HCT116 (cell line): ENCODE results near the gene IL25. TPM values are rescaled to one million over a fixed set of nuclear protein-coding genes. Genes with fewer than 3 reads are reported as not detected.

ENCODE experiments used
- ATAC-seq: fragments of 200-7000 bp; cut with Tn5 transposase; 2 replicates; pipeline ENCODE4 v1.9.1; 2020; ENCODE audit warnings: mild to moderate bottlenecking, moderate library complexity
- BruUV-seq: library from RNA; stranded (reverse); fragments of 400-500 nt; replicated peaks from 2 replicates; lab custom pipeline; 2021; lab: Mats Ljungman, UMichigan
- CTCF ChIA-PET: fragments of 300-600 bp; sonication (Branson Sonifier 250); formaldehyde crosslinking; loops from one replicate; lab custom pipeline; 2021; ENCODE audit warnings: antibody characterized with exemption; lab: Charles Lee
- POLR2A ChIA-PET: fragments of 300-600, 350-600 bp; sonication (Branson Sonifier 250); formaldehyde crosslinking; loops from one replicate; lab custom pipeline; 2021; ENCODE audit warnings: antibody characterized with exemption; lab: Charles Lee
- RAD21 ChIA-PET, 2 experiments: fragments of 300-600 bp; sonication (Branson Sonifier 250); formaldehyde crosslinking; loops; one replicate each; lab custom pipeline; 2023; ENCODE audit warnings: low total read pairs in 2 of 2; ENCODE audit not compliant: uncharacterized antibody in 2 of 2, unreplicated experiment in 2 of 2, low non-redundant PET in 1 of 2; lab: Charles Lee
- DNase-seq: peaks from one replicate; pipeline ENCODE4 v3.0.0-alpha.2; 2010; ENCODE audit warnings: low read depth, low spot score
- H2AFZ ChIP-seq: fragments of 200-600 bp; shearing (Covaris generic), sonication (generic); 2 replicates; pipeline ENCODE4 v1.6.1; 2017; ENCODE audit warnings: low read depth, mixed run types, mixed read lengths, antibody characterized with exemption, low read length; ENCODE audit not compliant: poor library complexity, severe bottlenecking
- H3K27ac ChIP-seq: 2 replicates; pipeline ENCODE4 v1.5.1; 2012; ENCODE audit warnings: low read depth, low read length
- H3K27me3 ChIP-seq: fragments of 200-600 bp; sonication (generic); 2 replicates; pipeline ENCODE4 v1.6.1; 2016; ENCODE audit warnings: mixed run types, low read length, mixed read lengths; ENCODE audit not compliant: insufficient read depth
- H3K36me3 ChIP-seq, 2 experiments: fragments of 200-500 bp in 1 of 2; fragments of 200-600 bp in 1 of 2; sonication (Bioruptor generic) in 1 of 2; sonication (generic) in 1 of 2; 2 replicates each; pipeline versions ENCODE4 v1.5.1 to v1.6.1; 2014 to 2016; ENCODE audit warnings: low read length in 2 of 2, inconsistent platforms in 1 of 2, mixed read lengths in 1 of 2, mixed run types in 1 of 2; ENCODE audit not compliant: insufficient read depth in 2 of 2, control insufficient read depth in 1 of 2
- H3K4me1 ChIP-seq, 2 experiments: fragments of 200-600 bp in 1 of 2; sonication (generic) in 1 of 2; 2 replicates each; pipeline versions ENCODE4 v1.5.1 to v1.6.1; 2012 to 2017; ENCODE audit warnings: low read length in 2 of 2, inconsistent platforms in 1 of 2, mild to moderate bottlenecking in 1 of 2, mixed read lengths in 1 of 2, mixed run types in 1 of 2, moderate library complexity in 1 of 2; ENCODE audit not compliant: insufficient read depth in 2 of 2, control insufficient read depth in 1 of 2
- H3K4me2 ChIP-seq: fragments of 200-600 bp; sonication (generic); 2 replicates; pipeline ENCODE4 v1.6.1; 2017; ENCODE audit warnings: mixed run types, low read length, mixed read lengths
- H3K4me3 ChIP-seq, 2 experiments: fragments of 200-600 bp in 1 of 2; sonication (generic) in 1 of 2; replicated peaks in 1 of 2; 2 replicates each; pipeline ENCODE4 v1.5.1; 2011 to 2016; ENCODE audit warnings: low read length in 2 of 2, control low read depth in 1 of 2, low read depth in 1 of 2, mild to moderate bottlenecking in 1 of 2, mixed read lengths in 1 of 2, mixed run types in 1 of 2
- H3K79me2 ChIP-seq: fragments of 200-600 bp; sonication (generic); 2 replicates; pipeline ENCODE4 v1.6.1; 2017; ENCODE audit warnings: mild to moderate bottlenecking, mixed run types, low read length, moderate library complexity, mixed read lengths; ENCODE audit not compliant: insufficient read depth
- H3K9ac ChIP-seq: fragments of 200-600 bp; sonication (generic); 2 replicates; pipeline ENCODE4 v1.6.1; 2016; ENCODE audit warnings: low read length, mixed read lengths
- H3K9me2 ChIP-seq: fragments of 200-600 bp; sonication (generic), shearing (Covaris generic); 2 replicates; pipeline ENCODE4 v1.6.1; 2017; ENCODE audit warnings: mixed run types, mild to moderate bottlenecking, moderate library complexity; ENCODE audit not compliant: insufficient read depth
- H3K9me3 ChIP-seq, 2 experiments: fragments of 200-500 bp in 1 of 2; fragments of 200-600 bp in 1 of 2; sonication (Bioruptor generic) in 1 of 2; sonication (generic) in 1 of 2; 2 replicates each; pipeline ENCODE4 v1.6.1; 2014 to 2017; ENCODE audit warnings: low read length in 2 of 2, mixed read lengths in 2 of 2, inconsistent platforms in 1 of 2, low read depth in 1 of 2, mild to moderate bottlenecking in 1 of 2, mixed run types in 1 of 2, moderate library complexity in 1 of 2; ENCODE audit not compliant: control insufficient read depth in 1 of 2, insufficient read depth in 1 of 2
- H4K20me1 ChIP-seq: fragments of 200-600 bp; sonication (generic), shearing (Covaris generic); 2 replicates; pipeline ENCODE4 v1.6.1; 2017; ENCODE audit warnings: mixed run types, mild to moderate bottlenecking, moderate library complexity; ENCODE audit not compliant: insufficient read depth
- CTCF ChIP-seq, 3 experiments: fragments of 200-600 bp in 1 of 3; sonication (generic) in 1 of 3; IDR thresholded peaks in 2 of 3; conservative IDR thresholded peaks in 1 of 3; 2 replicates each; pipeline ENCODE4 v1.5.1; 2012 to 2017; ENCODE audit warnings: low read depth in 2 of 3, low read length in 2 of 3, antibody characterized with exemption in 1 of 3, borderline replicate concordance in 1 of 3, control low read depth in 1 of 3, mild to moderate bottlenecking in 1 of 3, mixed read lengths in 1 of 3, mixed run types in 1 of 3, moderate library complexity in 1 of 3; ENCODE audit not compliant: insufficient read depth in 1 of 3
- REST ChIP-seq: IDR thresholded peaks from 2 replicates; pipeline ENCODE4 v1.6.1; 2012; ENCODE audit warnings: low read depth
- SP1 ChIP-seq: IDR thresholded peaks from 2 replicates; pipeline ENCODE4 v1.6.1; 2012; ENCODE audit warnings: low read depth
- ZBTB33 ChIP-seq: IDR thresholded peaks from 2 replicates; pipeline ENCODE4 v1.6.1; 2011; ENCODE audit warnings: mild to moderate bottlenecking, low read length, moderate library complexity; ENCODE audit not compliant: insufficient replicate concordance; ENCODE audit errors: extremely low read depth
- intact Hi-C: fragments of 100-400 bp; cut with micrococcal nuclease; formaldehyde crosslinking; loops from 2 replicates; pipeline ENCODE4 v1.10.0; 2022
- total RNA-seq: library from RNA; stranded (reverse); gene quantifications from one replicate; pipeline ENCODE4 v1.2.1, GENCODE V29; 2021; ENCODE audit not compliant: unreplicated experiment

IL25 gene
- total RNA-seq, 1 experiment from 2014 or later: not detected

- no peak for TF ChIP-seq REST
- no peak overlapping the region for H2AFZ ChIP-seq
- H3K9ac ChIP-seq: no peak overlapping the region
- intact Hi-C loops: no loop called here
- peaks cover 13% of the 10 kb centered on the region; the same call in 1 of the 2 replicates for H3K27me3 ChIP-seq
- BruUV-seq: no TSS peak
- no peaks in the 10 kb centered on the region for H3K79me2 ChIP-seq
- H3K9me2 ChIP-seq: no peaks in the 10 kb centered on the region
- RAD21 ChIA-PET: no interaction called here
- no peak overlapping the region for H3K4me3 ChIP-seq
- DNase-seq (no peak), ATAC-seq (no peak)
- no peaks in the 10 kb centered on the region for H3K36me3 ChIP-seq
- no peaks in the 10 kb centered on the region for H3K9me3 ChIP-seq
- no peaks in the 10 kb centered on the region for H4K20me1 ChIP-seq
- no peak overlapping the region for H3K4me2 ChIP-seq
- no peak overlapping the region for H3K27ac ChIP-seq
- POLR2A ChIA-PET: no interaction called here
- H3K4me1 ChIP-seq: no peaks in the 10 kb centered on the region
- CTCF ChIA-PET: interaction anchor here (1.0 kb wide), 1 partner anchor 8 kb away, joined by 5 read pairs; no protein-coding TSS in a partner anchor
Measured at GRCh38 chr14:23387916-23388882, 15.6 kb downstream of the IL25 start.

GRCh38 chr14:23388996-23389395 lies 16.4 kb downstream of the IL25 start:
- Histone ChIP-seq H3K4me2 (no peak overlapping the region), H3K9me3 (no peaks in the 10 kb centered on the region), H3K27me3 (peaks cover 13% of the 10 kb centered on the region; the same call in 1 of the 2 replicates), H3K79me2 (no peaks in the 10 kb centered on the region), H3K9ac (no peak overlapping the region), H3K36me3 (no peaks in the 10 kb centered on the region), H3K4me1 (no peaks in the 10 kb centered on the region), H3K4me3 (no peak overlapping the region), H2AFZ (no peak overlapping the region), H3K9me2 (no peaks in the 10 kb centered on the region), H4K20me1 (no peaks in the 10 kb centered on the region), H3K27ac (no peak overlapping the region)
- intact Hi-C loops: no loop called here
- ChIA-PET CTCF (interaction anchor here (1.0 kb wide), 1 partner anchor 9 kb away, joined by 5 read pairs; no protein-coding TSS in a partner anchor), RAD21 (no interaction called here), POLR2A (no interaction called here)
- no peak for DNase-seq
- BruUV-seq: no TSS peak
- ATAC-seq: no peak
- TF ChIP-seq CTCF (IDR thresholded peaks at IDR 0.05 in 2 of 3, conservative IDR thresholded peaks at IDR 0.05 in 1 of 3; ENCODE audit: borderline replicate concordance in 1 of 3, insufficient read depth in 1 of 3, low read depth in 2 of 3, low read length in 2 of 3): no peak
- TF ChIP-seq SP1: no peak
- TF ChIP-seq ZBTB33: no peak
